ENCODE measurements around the gene LIFR.

DNA sequence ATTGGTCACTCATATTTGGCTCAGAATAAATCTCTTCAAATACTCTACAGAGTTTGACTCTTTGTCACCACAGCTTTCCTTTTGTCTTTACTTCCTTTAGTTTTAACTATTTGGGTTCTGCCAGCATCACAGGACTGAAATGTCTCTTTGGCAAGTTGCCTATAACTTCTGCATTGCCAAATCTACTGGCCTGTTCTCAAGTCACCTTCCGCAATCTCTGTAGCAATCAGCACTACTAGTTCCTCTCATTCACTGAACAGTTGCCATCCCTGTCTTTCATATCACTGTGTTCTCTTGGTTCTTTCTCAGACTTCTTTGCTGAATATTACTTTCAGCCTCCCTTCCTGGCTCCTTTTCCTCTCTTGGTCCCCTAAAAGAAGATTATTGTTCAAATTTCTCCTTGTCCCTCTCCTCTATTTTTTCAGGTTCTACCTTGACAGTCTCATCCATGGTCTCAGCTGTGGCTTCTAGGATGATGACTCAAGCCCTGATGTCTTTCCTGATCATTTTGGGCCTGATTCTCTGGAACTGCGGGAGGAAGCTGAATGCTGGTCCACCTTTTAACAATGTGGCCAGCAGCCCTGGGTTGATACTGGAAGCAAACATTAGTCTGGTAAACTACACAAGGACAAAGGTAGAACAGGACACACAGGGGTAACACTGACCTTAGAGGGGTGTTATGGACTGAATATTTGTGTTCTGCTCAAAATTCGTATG lies 44.0 kb upstream of the LIFR start:
- TF ChIP-seq POLR2A (IDR thresholded peaks at IDR 0.05) (no peak), POLR2AphosphoS5 (IDR thresholded peaks at IDR 0.05) (no peak)
- TF ChIP-seq, protein P1, sequence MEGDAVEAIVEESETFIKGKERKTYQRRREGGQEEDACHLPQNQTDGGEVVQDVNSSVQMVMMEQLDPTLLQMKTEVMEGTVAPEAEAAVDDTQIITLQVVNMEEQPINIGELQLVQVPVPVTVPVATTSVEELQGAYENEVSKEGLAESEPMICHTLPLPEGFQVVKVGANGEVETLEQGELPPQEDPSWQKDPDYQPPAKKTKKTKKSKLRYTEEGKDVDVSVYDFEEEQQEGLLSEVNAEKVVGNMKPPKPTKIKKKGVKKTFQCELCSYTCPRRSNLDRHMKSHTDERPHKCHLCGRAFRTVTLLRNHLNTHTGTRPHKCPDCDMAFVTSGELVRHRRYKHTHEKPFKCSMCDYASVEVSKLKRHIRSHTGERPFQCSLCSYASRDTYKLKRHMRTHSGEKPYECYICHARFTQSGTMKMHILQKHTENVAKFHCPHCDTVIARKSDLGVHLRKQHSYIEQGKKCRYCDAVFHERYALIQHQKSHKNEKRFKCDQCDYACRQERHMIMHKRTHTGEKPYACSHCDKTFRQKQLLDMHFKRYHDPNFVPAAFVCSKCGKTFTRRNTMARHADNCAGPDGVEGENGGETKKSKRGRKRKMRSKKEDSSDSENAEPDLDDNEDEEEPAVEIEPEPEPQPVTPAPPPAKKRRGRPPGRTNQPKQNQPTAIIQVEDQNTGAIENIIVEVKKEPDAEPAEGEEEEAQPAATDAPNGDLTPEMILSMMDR (IDR thresholded peaks at IDR 0.05 in 8 of 11, conservative IDR thresholded peaks at IDR 0.05 in 3 of 11): no peak
